Peyer's patch (tissue), 4 donors: ENCODE results near the gene BACH2.

Experiments
- CTCF ChIP-seq, 6 experiments: fragments of 450-650 bp in 4 of 6; fragments of 200-600 bp in 2 of 6; sonication (generic) in 1 of 6; IDR thresholded peaks; one replicate each; pipeline ENCODE4 v1.5.1; 2017 to 2019; ENCODE audit warnings: antibody characterized with exemption in 6 of 6, mild to moderate bottlenecking in 3 of 6, moderate library complexity in 1 of 6
- POLR2A ChIP-seq, 2 donors: fragments of 450-650 bp; IDR thresholded peaks; one replicate each; pipeline ENCODE4 v1.5.1; 2017; ENCODE audit warnings: antibody characterized with exemption in 2 of 2, mild to moderate bottlenecking in 2 of 2, moderate library complexity in 2 of 2

- TF ChIP-seq CTCF (IDR thresholded peaks at IDR 0.05) = no peak
- no peak for TF ChIP-seq POLR2A (IDR thresholded peaks at IDR 0.05)
Observed at GRCh38 chr6:90020746-90021145, 275.9 kb downstream of the BACH2 start.
